B cell (primary cell): ENCODE data around the gene FMNL3. TPM values are rescaled to one million over a fixed set of nuclear protein-coding genes. Genes with fewer than 3 reads are reported as not detected.

Source experiments
- ATAC-seq: fragments of 200-7000 bp; cut with Tn5 transposase; one replicate; pipeline ENCODE4 v1.10.0; 2021; ENCODE audit warnings: low read depth, mild to moderate bottlenecking, moderate number of reproducible peaks, moderate library complexity
- CTCF ChIA-PET: fragments of 350-600 bp; sonication (Branson Sonifier 250); formaldehyde crosslinking; loops from one replicate; lab custom pipeline; 2021; ENCODE audit warnings: antibody characterized with exemption, inconsistent platforms; lab: Charles Lee
- POLR2A ChIA-PET: fragments of 350-600 bp; sonication (Branson Sonifier 250); formaldehyde crosslinking; loops from one replicate; lab custom pipeline; 2021; ENCODE audit warnings: antibody characterized with exemption; lab: Charles Lee
- DNase-seq: peaks from one replicate; pipeline ENCODE4 v3.0.0; 2013
- H2AFZ ChIP-seq: 2 replicates; pipeline ENCODE4 v1.6.1; 2012; ENCODE audit warnings: mild to moderate bottlenecking, low read depth, low read length; ENCODE audit not compliant: insufficient read depth, poor library complexity, severe bottlenecking
- H3K27ac ChIP-seq, 2 donors: 1 replicate in 1 of 2; 2 replicates in 1 of 2; pipeline ENCODE4 v1.5.1; 2012 to 2013; ENCODE audit warnings: low read length in 2 of 2, mild to moderate bottlenecking in 2 of 2, moderate library complexity in 1 of 2
- H3K27me3 ChIP-seq, 4 experiments: fragments of 200-600 bp in 1 of 4; sonication (generic) in 1 of 4; replicated peaks in 1 of 4; 1 replicate in 2 of 4; 2 replicates in 2 of 4; pipeline versions ENCODE4 v1.6.1 to v1.7.0; 2013 to 2016; ENCODE audit warnings: low read length in 3 of 4, mild to moderate bottlenecking in 2 of 4, mixed read lengths in 1 of 4, moderate library complexity in 1 of 4; ENCODE audit not compliant: insufficient read depth in 4 of 4, control insufficient read depth in 3 of 4; ENCODE audit errors: control extremely low read depth in 1 of 4
- H3K36me3 ChIP-seq, 2 experiments: replicated peaks in 1 of 2; 1 replicate in 1 of 2; 2 replicates in 1 of 2; pipeline versions ENCODE4 v1.6.1 to v1.7.1; 2013; ENCODE audit warnings: low read length in 1 of 2; ENCODE audit not compliant: insufficient read depth in 2 of 2, control insufficient read depth in 1 of 2; ENCODE audit errors: control extremely low read depth in 1 of 2, extremely low read depth in 1 of 2
- H3K4me1 ChIP-seq, 2 donors: fragments of 200-600 bp in 1 of 2; sonication (generic) in 1 of 2; 1 replicate in 1 of 2; 2 replicates in 1 of 2; pipeline versions ENCODE4 v1.5.1 to v1.6.1; 2013 to 2017; ENCODE audit warnings: low read length in 2 of 2; ENCODE audit not compliant: control insufficient read depth in 2 of 2, insufficient read depth in 2 of 2
- H3K4me2 ChIP-seq: replicated peaks from 2 replicates; pipeline ENCODE3; 2012; ENCODE audit warnings: mild to moderate bottlenecking, low read depth, low read length; ENCODE audit not compliant: poor library complexity, severe bottlenecking
- H3K4me3 ChIP-seq, 5 experiments: fragments of 200-600 bp in 1 of 5; sonication (generic) in 1 of 5; 1 replicate in 3 of 5; 2 replicates in 2 of 5; pipeline versions ENCODE4 v1.5.1 to v1.7.0; 2011 to 2016; ENCODE audit warnings: low read length in 4 of 5, mild to moderate bottlenecking in 4 of 5, low read depth in 2 of 5, control low read depth in 1 of 5, moderate library complexity in 1 of 5; ENCODE audit not compliant: insufficient read depth in 1 of 5; ENCODE audit errors: control extremely low read depth in 1 of 5, extremely low read depth in 1 of 5
- H3K79me2 ChIP-seq: fragments of 200-600 bp; sonication (generic); one replicate; pipeline ENCODE4 v1.6.0; 2016; ENCODE audit warnings: low read length; ENCODE audit not compliant: control insufficient read depth, insufficient read depth
- H3K9ac ChIP-seq: fragments of 200-600 bp; sonication (generic); 2 replicates; pipeline ENCODE4 v1.6.1; 2017; ENCODE audit warnings: mild to moderate bottlenecking, low read length, moderate library complexity
- H3K9me3 ChIP-seq, 3 donors: one replicate each; pipeline versions ENCODE4 v1.6.1 to v1.7.1; 2013; ENCODE audit warnings: low read length in 2 of 3; ENCODE audit not compliant: control insufficient read depth in 2 of 3, insufficient read depth in 1 of 3; ENCODE audit errors: control extremely low read depth in 1 of 3
- H4K20me1 ChIP-seq: 2 replicates; pipeline ENCODE4 v1.6.0; 2012; ENCODE audit warnings: mild to moderate bottlenecking, low read length; ENCODE audit not compliant: insufficient read depth, control insufficient read depth, poor library complexity, severe bottlenecking
- H3K27ac Mint-ChIP-seq: one replicate; pipeline ENCODE4 v1.8.0; 2021; ENCODE audit warnings: mixed read lengths
- H3K27me3 Mint-ChIP-seq: one replicate; pipeline ENCODE4 v1.8.0; 2021; ENCODE audit warnings: mixed read lengths
- H3K4me1 Mint-ChIP-seq: one replicate; pipeline ENCODE4 v1.8.0; 2021; ENCODE audit warnings: mixed read lengths
- H3K4me3 Mint-ChIP-seq: one replicate; pipeline ENCODE4 v1.8.0; 2021; ENCODE audit warnings: mixed read lengths
- H3K9me3 Mint-ChIP-seq: one replicate; pipeline ENCODE4 v1.8.0; 2022; ENCODE audit warnings: mixed read lengths; ENCODE audit not compliant: insufficient read depth
- CTCF ChIP-seq: fragments of 200-600 bp; IDR thresholded peaks from one replicate; pipeline ENCODE4 v1.8.0; 2022; ENCODE audit warnings: antibody characterized with exemption, mild to moderate bottlenecking
- EZH2 ChIP-seq: IDR thresholded peaks from 2 replicates; pipeline ENCODE4 v1.6.1; 2012; ENCODE audit warnings: borderline replicate concordance, low read depth, mild to moderate bottlenecking, moderate library complexity, low read length; ENCODE audit not compliant: insufficient read depth, poor library complexity, severe bottlenecking
- WGBS: methylation state at CpG from one replicate; pipeline ENCODE4 v1.1.5; 2013; ENCODE audit warnings: missing lambda C conversion rate; ENCODE audit not compliant: insufficient coverage; 5-methylcytosine and 5-hydroxymethylcytosine counted together
- intact Hi-C: fragments of 100-400 bp; cut with micrococcal nuclease; formaldehyde crosslinking; loops from one replicate; pipeline ENCODE4 v1.10.0; 2022
- polyA plus RNA-seq: library from polyadenylated mRNA; depleted of rRNA; stranded (reverse); fragments of >200 nt; gene quantifications from 2 replicates; pipeline ENCODE4 v1.2.3, GENCODE V29; 2012
- total RNA-seq, 2 donors: library from RNA; stranded (reverse); fragments of 120-200 nt in 1 of 2; gene quantifications; 1 replicate in 1 of 2; 2 replicates in 1 of 2; pipeline versions ENCODE4 v1.2.3 to v1.2.4, GENCODE V29; 2013 to 2022

FMNL3 gene
- total and polyA plus RNA-seq, 2 donors (not counting 1 experiment from before 2014, with no cell fraction given) = 19.3 to 69.9 TPM

GRCh38 chr12:49693931-49694444, 13.2 kb downstream of the FMNL3 start:
- DNase-seq = no peak
- peaks cover 47 to 49% of the 10 kb centered on the region in 2 donors for H3K4me1 ChIP-seq
- WGBS = 95% methylated on average over 4 of the region's 8 CpGs
- H2AFZ ChIP-seq = no peak overlapping the region
- peaks cover 63% of the 10 kb centered on the region for H3K4me1 Mint-ChIP-seq
- no peak overlapping the region for H3K4me2 ChIP-seq
- no peak overlapping the region for H3K27ac ChIP-seq
- ATAC-seq = no peak
- peaks cover 43% of the 10 kb centered on the region for H4K20me1 ChIP-seq
- no peak overlapping the region for H3K4me3 Mint-ChIP-seq
- no peak overlapping the region for H3K27ac Mint-ChIP-seq
- no peaks in the 10 kb centered on the region for H3K27me3 Mint-ChIP-seq
- ChIA-PET POLR2A (no interaction called here), CTCF (interaction anchor here (1.6 to 5.5 kb wide), 2 partner anchors 10 to 20 kb away, joined by 4 to 28 read pairs; no protein-coding TSS in a partner anchor)
- no peaks in the 10 kb centered on the region for H3K36me3 ChIP-seq
- no peaks in the 10 kb centered on the region for H3K27me3 ChIP-seq
- intact Hi-C loops = no loop called here
- no peak overlapping the region for H3K9ac ChIP-seq
- H3K4me3 ChIP-seq = no peak overlapping the region
- H3K79me2 ChIP-seq = peaks cover 100% of the 10 kb centered on the region
- H3K9me3 ChIP-seq = no peaks in the 10 kb centered on the region
- H3K9me3 Mint-ChIP-seq = no peaks in the 10 kb centered on the region
- TF ChIP-seq EZH2 (no peak), CTCF (no peak)

GRCh38 chr12:49692851-49693250, 14.4 kb downstream of the FMNL3 start:
- Mint-ChIP-seq H3K27ac (no peak overlapping the region), H3K27me3 (no peaks in the 10 kb centered on the region)
- no peak for ATAC-seq

More at GRCh38 chr12:49692851-49693250, 14.4 kb downstream of the FMNL3 start:
- Histone ChIP-seq H3K36me3 (no peaks in the 10 kb centered on the region), H3K79me2 (peaks cover 100% of the 10 kb centered on the region), H2AFZ (no peak overlapping the region), H3K9ac (no peak overlapping the region), H3K27me3 (no peaks in the 10 kb centered on the region), H3K4me3 (no peak overlapping the region), H3K27ac (no peak overlapping the region), H3K9me3 (no peaks in the 10 kb centered on the region), H4K20me1 (peaks cover 49% of the 10 kb centered on the region), H3K4me2 (no peak overlapping the region), H3K4me1 (peaks cover 42 to 47% of the 10 kb centered on the region in 2 donors)
- intact Hi-C loops = no loop called here
- POLR2A ChIA-PET = no interaction called here
- no peak for DNase-seq
- TF ChIP-seq EZH2 = no peak
- TF ChIP-seq CTCF = no peak
- no peak overlapping the region for H3K4me3 Mint-ChIP-seq
- H3K9me3 Mint-ChIP-seq = no peaks in the 10 kb centered on the region
- CTCF ChIA-PET = interaction anchor here (0.7 to 5.5 kb wide), 5 partner anchors 11 to 46 kb away, joined by 3 to 28 read pairs (median 3); no protein-coding TSS in a partner anchor
- 75% methylated on average over 3 of the region's 3 CpGs for WGBS
- H3K4me1 Mint-ChIP-seq = peaks cover 60% of the 10 kb centered on the region
